GM23338 (cell line): ENCODE results near the gene PPP2R1B. TPM values are rescaled to one million over a fixed set of nuclear protein-coding genes. Genes with fewer than 3 reads are reported as not detected.
A peak's percentile ranks its signal among the peaks of the same experiment; 100 is the strongest.

Source experiments
- ATAC-seq: fragments of 200-7000 bp; cut with Tn5 transposase; 3 replicates; pipeline ENCODE4 v1.9.1; 2020
- DNase-seq: peaks from one replicate; pipeline ENCODE4 v3.0.0-alpha.2; 2015; ENCODE audit warnings: low spot score
- H2AFZ ChIP-seq: fragments of 200-600 bp; sonication (generic); 2 replicates; pipeline ENCODE4 v1.8.0; 2016; ENCODE audit warnings: antibody characterized with exemption, mild to moderate bottlenecking, moderate library complexity
- H3F3A ChIP-seq: fragments of 200-600 bp; sonication (generic); replicated peaks from 2 replicates; pipeline ENCODE4 v1.8.0; 2017; ENCODE audit warnings: antibody characterized with exemption, mixed run types, low read depth
- H3K27ac ChIP-seq: fragments of 200-600 bp; sonication (generic); 2 replicates; pipeline ENCODE4 v1.6.1; 2016; ENCODE audit warnings: low read depth
- H3K27me3 ChIP-seq: fragments of 200-600 bp; sonication (generic); 2 replicates; pipeline ENCODE4 v1.8.0; 2016; ENCODE audit warnings: mild to moderate bottlenecking, mixed run types, moderate library complexity; ENCODE audit not compliant: insufficient read depth
- H3K36me3 ChIP-seq: fragments of 200-600 bp; sonication (generic); 2 replicates; pipeline ENCODE4 v1.8.0; 2016; ENCODE audit warnings: mild to moderate bottlenecking; ENCODE audit not compliant: insufficient read depth
- H3K4me1 ChIP-seq: fragments of 200-600 bp; sonication (generic); 2 replicates; pipeline ENCODE4 v1.8.0; 2016; ENCODE audit warnings: mild to moderate bottlenecking, moderate library complexity; ENCODE audit not compliant: insufficient read depth
- H3K4me2 ChIP-seq: fragments of 200-600 bp; sonication (generic); 2 replicates; pipeline ENCODE4 v1.7.1; 2017; ENCODE audit warnings: mixed run types
- H3K4me3 ChIP-seq: fragments of 200-600 bp; sonication (generic); 2 replicates; pipeline ENCODE4 v1.6.1; 2016; ENCODE audit warnings: mixed run types
- H3K79me2 ChIP-seq: fragments of 200-600 bp; sonication (generic); replicated peaks from 2 replicates; pipeline ENCODE4 v1.8.0; 2017; ENCODE audit warnings: mild to moderate bottlenecking; ENCODE audit not compliant: insufficient read depth
- H3K9me2 ChIP-seq: fragments of 200-600 bp; sonication (generic); 2 replicates; pipeline ENCODE4 v1.8.0; 2017; ENCODE audit not compliant: insufficient read depth
- H4K20me1 ChIP-seq: fragments of 200-600 bp; sonication (generic); replicated peaks from 2 replicates; pipeline ENCODE4 v1.8.0; 2017; ENCODE audit warnings: mild to moderate bottlenecking; ENCODE audit not compliant: insufficient read depth
- H3K27ac Mint-ChIP-seq: 2 replicates; pipeline ENCODE4 v1.8.0; 2020; ENCODE audit warnings: inconsistent platforms, mild to moderate bottlenecking, moderate library complexity, mixed read lengths
- H3K27me3 Mint-ChIP-seq: 3 replicates; pipeline ENCODE4 v1.8.0; 2022; ENCODE audit warnings: low read depth, mild to moderate bottlenecking, moderate library complexity, mixed read lengths, inconsistent platforms; ENCODE audit not compliant: insufficient read depth, poor library complexity
- H3K36me3 Mint-ChIP-seq: 3 replicates; pipeline ENCODE4 v1.8.0; 2021; ENCODE audit warnings: low read depth, mild to moderate bottlenecking, inconsistent platforms, moderate library complexity, mixed read lengths
- H3K4me1 Mint-ChIP-seq: 3 replicates; pipeline ENCODE4 v1.8.0; 2020; ENCODE audit warnings: mild to moderate bottlenecking, inconsistent platforms, mixed read lengths
- H3K4me3 Mint-ChIP-seq: 3 replicates; pipeline ENCODE4 v1.8.0; 2021; ENCODE audit warnings: moderate library complexity, mild to moderate bottlenecking, inconsistent platforms, mixed read lengths
- H3K9me3 Mint-ChIP-seq: 3 replicates; pipeline ENCODE4 v1.8.0; 2020; ENCODE audit warnings: moderate library complexity, mild to moderate bottlenecking, inconsistent platforms, mixed read lengths
- EZH2phosphoT487 ChIP-seq: fragments of 200-600 bp; sonication (generic); IDR thresholded peaks from one replicate; pipeline ENCODE4 v1.8.1; 2018; ENCODE audit warnings: antibody characterized with exemption; ENCODE audit not compliant: unreplicated experiment
- POLR2AphosphoS5 ChIP-seq: IDR thresholded peaks from 2 replicates; pipeline ENCODE4 v1.6.1; 2016; ENCODE audit warnings: antibody characterized with exemption, low read depth
- long read RNA-seq: library from polyadenylated mRNA; unstranded; transcript quantifications from one replicate; pipeline ENCODE4 v2.0.0, GENCODE V29; 2020; ENCODE audit not compliant: unreplicated experiment
- polyA plus RNA-seq: library from polyadenylated mRNA; unstranded; fragments of >200 nt; fragmentation: Nextera tagmentation; extraction: Ambion mirVana; gene quantifications from 2 replicates; pipeline ENCODE4 v1.2.1, GENCODE V29; 2016
- total RNA-seq: library from RNA; depleted of rRNA; stranded (reverse); fragments of >200 nt; shearing (Covaris generic); gene quantifications from 2 replicates; pipeline ENCODE4 v1.2.3, GENCODE V29; 2014; rRNA removed
- TF ChIP-seq, protein P1 (sequence below), 2 experiments: fragments of 200-600 bp in 1 of 2; sonication (generic) in 1 of 2; conservative IDR thresholded peaks; 2 replicates each; pipeline versions ENCODE4 v1.5.1 to v1.6.1; 2016 to 2017; ENCODE audit warnings: antibody characterized with exemption in 2 of 2, low read depth in 2 of 2, mild to moderate bottlenecking in 2 of 2, moderate library complexity in 1 of 2
- TF ChIP-seq, protein P2 (sequence below): fragments of 250-450 bp; sonication (Bioruptor Pico); IDR thresholded peaks from 2 replicates; pipeline ENCODE4 v1.5.0; 2020; ENCODE audit warnings: mild to moderate bottlenecking, moderate library complexity

PPP2R1B gene
- total RNA-seq (75.3 and 82.0 TPM in 2 replicates), polyA plus RNA-seq (15.9 and 18.5 TPM in 2 replicates)
- long read RNA-seq, full-length matches to known transcripts, result 11 of 11 reads
- long read RNA-seq, partial matches to known transcripts, result 0 of 11 reads
- long read RNA-seq, other reads (novel, unspliced or antisense), result 0 of 11 reads

DNA sequence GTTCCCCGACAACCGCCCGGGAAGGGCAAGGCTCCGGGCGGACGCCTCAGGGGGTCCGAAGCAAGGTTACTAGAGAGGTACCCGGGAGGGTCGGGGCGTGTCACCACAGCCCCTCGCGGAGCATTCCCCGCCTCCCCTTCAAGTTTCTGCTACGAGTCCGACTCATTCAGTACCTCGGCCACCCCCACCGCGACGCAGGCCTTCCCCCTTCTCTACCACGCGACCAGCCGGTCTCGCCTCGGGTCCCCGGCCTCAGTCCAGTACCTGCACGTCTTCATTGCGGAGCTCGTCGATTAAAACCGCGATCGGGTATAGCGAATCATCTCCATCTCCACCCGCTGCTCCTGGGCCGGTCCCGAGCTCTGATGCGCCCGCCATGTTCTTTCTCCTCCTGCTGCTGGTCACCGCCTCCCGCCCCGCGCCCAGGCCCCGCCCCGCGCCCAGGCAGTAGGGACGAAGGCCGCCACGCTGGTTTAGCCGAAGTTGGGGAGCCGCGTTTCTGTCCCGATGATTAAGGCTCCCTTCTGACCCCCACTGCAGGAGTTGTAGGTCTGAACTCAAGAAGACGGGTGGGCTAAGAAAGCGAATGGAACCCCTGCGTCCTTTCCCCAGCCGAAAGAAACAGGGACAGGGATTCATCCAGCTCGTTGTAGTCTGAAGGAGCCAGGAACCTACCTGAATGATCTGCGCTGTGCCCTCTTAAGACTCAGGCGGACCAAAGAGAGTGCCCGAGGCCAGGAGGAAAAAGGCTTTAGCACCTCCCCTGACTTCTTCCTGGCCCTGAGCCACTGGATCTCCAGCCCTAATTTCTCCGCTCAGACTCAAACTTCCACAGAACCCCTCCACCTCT, at the start of gene PPP2R1B:
Gene PPP2R1B, minus strand, starts transcription at position 406 of the 850 bp plus-strand sequence. Its CDS starts 28 bp downstream, at position 378.
- no peaks in the 10 kb centered on the region for H3K9me2 ChIP-seq
- H3K27ac ChIP-seq, result peak within 1 kb of the TSS; percentile 91
- TF ChIP-seq EZH2phosphoT487 (no peak), POLR2AphosphoS5 (peak; percentile 93)
- TF ChIP-seq, protein P1, sequence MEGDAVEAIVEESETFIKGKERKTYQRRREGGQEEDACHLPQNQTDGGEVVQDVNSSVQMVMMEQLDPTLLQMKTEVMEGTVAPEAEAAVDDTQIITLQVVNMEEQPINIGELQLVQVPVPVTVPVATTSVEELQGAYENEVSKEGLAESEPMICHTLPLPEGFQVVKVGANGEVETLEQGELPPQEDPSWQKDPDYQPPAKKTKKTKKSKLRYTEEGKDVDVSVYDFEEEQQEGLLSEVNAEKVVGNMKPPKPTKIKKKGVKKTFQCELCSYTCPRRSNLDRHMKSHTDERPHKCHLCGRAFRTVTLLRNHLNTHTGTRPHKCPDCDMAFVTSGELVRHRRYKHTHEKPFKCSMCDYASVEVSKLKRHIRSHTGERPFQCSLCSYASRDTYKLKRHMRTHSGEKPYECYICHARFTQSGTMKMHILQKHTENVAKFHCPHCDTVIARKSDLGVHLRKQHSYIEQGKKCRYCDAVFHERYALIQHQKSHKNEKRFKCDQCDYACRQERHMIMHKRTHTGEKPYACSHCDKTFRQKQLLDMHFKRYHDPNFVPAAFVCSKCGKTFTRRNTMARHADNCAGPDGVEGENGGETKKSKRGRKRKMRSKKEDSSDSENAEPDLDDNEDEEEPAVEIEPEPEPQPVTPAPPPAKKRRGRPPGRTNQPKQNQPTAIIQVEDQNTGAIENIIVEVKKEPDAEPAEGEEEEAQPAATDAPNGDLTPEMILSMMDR (conservative IDR thresholded peaks at IDR 0.05; ENCODE audit: low read depth in 2 of 2), result no peak
- TF ChIP-seq, protein P2, sequence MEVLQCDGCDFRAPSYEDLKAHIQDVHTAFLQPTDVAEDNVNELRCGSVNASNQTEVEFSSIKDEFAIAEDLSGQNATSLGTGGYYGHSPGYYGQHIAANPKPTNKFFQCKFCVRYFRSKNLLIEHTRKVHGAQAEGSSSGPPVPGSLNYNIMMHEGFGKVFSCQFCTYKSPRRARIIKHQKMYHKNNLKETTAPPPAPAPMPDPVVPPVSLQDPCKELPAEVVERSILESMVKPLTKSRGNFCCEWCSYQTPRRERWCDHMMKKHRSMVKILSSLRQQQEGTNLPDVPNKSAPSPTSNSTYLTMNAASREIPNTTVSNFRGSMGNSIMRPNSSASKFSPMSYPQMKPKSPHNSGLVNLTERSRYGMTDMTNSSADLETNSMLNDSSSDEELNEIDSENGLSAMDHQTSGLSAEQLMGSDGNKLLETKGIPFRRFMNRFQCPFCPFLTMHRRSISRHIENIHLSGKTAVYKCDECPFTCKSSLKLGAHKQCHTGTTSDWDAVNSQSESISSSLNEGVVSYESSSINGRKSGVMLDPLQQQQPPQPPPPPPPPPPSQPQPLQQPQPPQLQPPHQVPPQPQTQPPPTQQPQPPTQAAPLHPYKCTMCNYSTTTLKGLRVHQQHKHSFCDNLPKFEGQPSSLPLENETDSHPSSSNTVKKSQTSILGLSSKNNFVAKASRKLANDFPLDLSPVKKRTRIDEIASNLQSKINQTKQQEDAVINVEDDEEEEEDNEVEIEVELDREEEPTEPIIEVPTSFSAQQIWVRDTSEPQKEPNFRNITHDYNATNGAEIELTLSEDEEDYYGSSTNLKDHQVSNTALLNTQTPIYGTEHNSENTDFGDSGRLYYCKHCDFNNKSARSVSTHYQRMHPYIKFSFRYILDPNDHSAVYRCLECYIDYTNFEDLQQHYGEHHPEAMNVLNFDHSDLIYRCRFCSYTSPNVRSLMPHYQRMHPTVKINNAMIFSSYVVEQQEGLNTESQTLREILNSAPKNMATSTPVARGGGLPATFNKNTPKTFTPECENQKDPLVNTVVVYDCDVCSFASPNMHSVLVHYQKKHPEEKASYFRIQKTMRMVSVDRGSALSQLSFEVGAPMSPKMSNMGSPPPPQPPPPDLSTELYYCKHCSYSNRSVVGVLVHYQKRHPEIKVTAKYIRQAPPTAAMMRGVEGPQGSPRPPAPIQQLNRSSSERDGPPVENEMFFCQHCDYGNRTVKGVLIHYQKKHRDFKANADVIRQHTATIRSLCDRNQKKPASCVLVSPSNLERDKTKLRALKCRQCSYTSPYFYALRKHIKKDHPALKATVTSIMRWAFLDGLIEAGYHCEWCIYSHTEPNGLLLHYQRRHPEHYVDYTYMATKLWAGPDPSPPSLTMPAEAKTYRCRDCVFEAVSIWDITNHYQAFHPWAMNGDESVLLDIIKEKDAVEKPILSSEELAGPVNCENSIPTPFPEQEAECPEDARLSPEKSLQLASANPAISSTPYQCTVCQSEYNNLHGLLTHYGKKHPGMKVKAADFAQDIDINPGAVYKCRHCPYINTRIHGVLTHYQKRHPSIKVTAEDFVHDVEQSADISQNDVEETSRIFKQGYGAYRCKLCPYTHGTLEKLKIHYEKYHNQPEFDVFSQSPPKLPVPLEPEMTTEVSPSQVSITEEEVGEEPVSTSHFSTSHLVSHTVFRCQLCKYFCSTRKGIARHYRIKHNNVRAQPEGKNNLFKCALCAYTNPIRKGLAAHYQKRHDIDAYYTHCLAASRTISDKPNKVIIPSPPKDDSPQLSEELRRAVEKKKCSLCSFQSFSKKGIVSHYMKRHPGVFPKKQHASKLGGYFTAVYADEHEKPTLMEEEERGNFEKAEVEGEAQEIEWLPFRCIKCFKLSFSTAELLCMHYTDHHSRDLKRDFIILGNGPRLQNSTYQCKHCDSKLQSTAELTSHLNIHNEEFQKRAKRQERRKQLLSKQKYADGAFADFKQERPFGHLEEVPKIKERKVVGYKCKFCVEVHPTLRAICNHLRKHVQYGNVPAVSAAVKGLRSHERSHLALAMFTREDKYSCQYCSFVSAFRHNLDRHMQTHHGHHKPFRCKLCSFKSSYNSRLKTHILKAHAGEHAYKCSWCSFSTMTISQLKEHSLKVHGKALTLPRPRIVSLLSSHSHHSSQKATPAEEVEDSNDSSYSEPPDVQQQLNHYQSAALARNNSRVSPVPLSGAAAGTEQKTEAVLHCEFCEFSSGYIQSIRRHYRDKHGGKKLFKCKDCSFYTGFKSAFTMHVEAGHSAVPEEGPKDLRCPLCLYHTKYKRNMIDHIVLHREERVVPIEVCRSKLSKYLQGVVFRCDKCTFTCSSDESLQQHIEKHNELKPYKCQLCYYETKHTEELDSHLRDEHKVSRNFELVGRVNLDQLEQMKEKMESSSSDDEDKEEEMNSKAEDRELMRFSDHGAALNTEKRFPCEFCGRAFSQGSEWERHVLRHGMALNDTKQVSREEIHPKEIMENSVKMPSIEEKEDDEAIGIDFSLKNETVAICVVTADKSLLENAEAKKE (CRISPR knock-in tag), result no peak
- H3K4me1 ChIP-seq, result peaks cover 41% of the 10 kb centered on the region
- H2AFZ ChIP-seq, result peak within 1 kb of the TSS; percentile 98
- ATAC-seq, result peak; percentile 87
- peaks cover 7% of the 10 kb centered on the region for H3K27me3 Mint-ChIP-seq
- peak within 1 kb of the TSS; percentile 100 for H3K4me3 Mint-ChIP-seq
- H3K4me1 Mint-ChIP-seq, result peaks cover 46% of the 10 kb centered on the region
- peaks cover 41% of the 10 kb centered on the region for H3K36me3 Mint-ChIP-seq
- peak within 1 kb of the TSS; percentile 99 for H3K27ac Mint-ChIP-seq
- H3K4me2 ChIP-seq, result peak within 1 kb of the TSS; percentile 75
- peak within 1 kb of the TSS; percentile 95 for H3K4me3 ChIP-seq
- H3K79me2 ChIP-seq, result peaks cover 41% of the 10 kb centered on the region
- no peaks in the 10 kb centered on the region for H3K9me3 Mint-ChIP-seq
- DNase-seq, result peak; percentile 90
- H3K27me3 ChIP-seq, result no peaks in the 10 kb centered on the region
- peaks cover 10% of the 10 kb centered on the region; the same call in 1 of the 2 replicates for H3F3A ChIP-seq
- H4K20me1 ChIP-seq, result peaks cover 18% of the 10 kb centered on the region
- H3K36me3 ChIP-seq, result peaks cover 32% of the 10 kb centered on the region
